Dermis microvascular lymphatic vessel endothelial cell (primary cell): ENCODE results near the gene USP15. TPM values are rescaled to one million over a fixed set of nuclear protein-coding genes. Genes with fewer than 3 reads are reported as not detected.

Experiments
- DNase-seq, 2 donors: peaks; one replicate each; pipeline versions ENCODE4 v3.0.0 to v3.0.0-alpha.2; 2010; ENCODE audit warnings: low read depth in 2 of 2
- total RNA-seq: library from RNA; depleted of rRNA; stranded (reverse); fragments of >200 nt; gene quantifications from 2 replicates; pipeline ENCODE4 v1.2.1, GENCODE V29; 2014

USP15 gene
- total RNA-seq, 1 donor from 2014 or later = 55.6 TPM

DNA sequence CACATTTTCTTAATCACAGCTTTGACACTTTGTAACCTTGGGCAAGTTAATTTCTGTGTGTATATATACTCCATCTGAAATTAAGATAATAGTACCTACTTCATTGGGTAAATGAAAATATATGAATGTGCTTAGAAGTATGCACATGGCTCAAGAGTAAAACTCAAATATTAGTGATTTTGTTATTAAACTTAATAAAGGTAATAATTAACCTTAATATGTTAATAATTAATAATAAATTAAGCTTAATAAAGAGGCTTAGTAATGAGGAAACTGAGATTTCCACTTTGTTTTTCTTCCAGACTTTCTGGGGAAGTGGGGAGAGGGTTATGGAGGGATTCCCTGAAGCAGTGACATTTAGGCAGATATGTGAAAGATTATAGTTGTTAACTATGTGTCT is 19.8 kb downstream of the USP15 start:
- no peak for DNase-seq

DNA sequence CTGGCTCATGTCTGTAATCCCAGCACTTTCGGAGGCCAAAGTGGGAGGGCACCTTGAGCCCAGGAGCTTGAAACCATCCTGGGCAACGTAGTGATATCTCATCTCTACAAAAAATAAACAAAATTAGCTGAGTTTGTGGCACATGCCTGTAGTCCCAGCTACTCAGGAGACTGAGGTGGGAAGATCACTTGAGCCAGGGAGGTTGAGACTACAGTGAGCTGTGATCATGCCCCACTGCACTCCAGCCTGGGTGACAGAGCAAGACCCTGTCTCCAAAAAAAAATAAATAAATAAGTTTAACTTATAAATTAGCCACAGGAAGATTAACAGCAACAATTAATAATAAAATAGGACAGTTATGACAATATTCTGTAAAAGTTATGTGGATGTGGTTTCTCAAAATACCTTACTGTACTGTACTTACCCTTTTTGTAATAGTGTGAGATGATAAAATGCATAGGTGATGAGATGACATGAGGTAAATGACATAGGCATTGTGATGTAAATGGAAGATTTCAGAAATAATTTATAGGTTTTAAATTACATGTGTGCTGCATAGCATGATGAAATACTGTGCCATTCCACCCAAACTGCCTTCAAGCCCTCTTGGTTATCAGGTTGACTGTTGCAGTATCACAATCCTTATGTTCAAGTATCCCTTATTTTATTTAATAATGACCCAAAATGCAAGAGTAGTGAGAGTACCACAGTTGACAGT is 22.0 kb downstream of the USP15 start:
- no peak for DNase-seq

DNA sequence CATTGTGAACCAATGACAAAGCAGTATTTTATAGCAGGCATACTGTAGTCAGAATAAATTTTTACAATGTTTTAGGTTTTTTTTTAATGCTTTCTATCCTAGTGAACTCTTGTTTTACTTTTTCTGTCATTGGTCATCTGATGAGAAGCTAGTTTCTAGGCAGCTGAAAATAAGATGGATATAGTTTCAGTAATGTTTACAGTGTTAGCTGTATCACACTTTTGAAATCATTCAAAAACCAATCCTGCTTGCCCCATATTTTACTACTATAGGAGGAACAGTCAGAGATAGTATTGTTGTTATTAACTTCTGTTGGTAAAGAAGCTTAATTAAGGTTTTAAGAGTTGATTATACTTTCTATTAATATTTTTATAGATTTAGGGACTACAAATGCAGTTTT is 24.5 kb downstream of the USP15 start:
- DNase-seq = no peak

DNA sequence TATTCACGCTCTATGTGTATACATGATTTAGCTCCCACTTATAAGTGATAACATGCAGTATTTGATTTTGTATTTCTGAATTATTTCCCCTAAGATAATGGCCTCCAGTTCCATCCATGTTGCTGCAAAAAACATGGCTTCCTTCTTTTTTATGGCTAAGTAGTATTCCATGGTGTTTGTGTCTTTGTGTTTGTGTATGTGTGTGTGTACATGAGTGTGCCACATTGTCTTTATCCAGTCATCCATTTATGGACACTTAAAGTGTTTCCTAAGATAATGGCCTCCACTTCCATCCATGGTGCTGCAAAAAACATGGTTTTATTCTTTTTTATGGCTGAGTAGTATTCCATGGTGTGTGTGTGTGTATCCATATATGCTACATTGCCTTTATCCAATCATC is 25.1 kb downstream of the USP15 start:
- DNase-seq = no peak

DNA sequence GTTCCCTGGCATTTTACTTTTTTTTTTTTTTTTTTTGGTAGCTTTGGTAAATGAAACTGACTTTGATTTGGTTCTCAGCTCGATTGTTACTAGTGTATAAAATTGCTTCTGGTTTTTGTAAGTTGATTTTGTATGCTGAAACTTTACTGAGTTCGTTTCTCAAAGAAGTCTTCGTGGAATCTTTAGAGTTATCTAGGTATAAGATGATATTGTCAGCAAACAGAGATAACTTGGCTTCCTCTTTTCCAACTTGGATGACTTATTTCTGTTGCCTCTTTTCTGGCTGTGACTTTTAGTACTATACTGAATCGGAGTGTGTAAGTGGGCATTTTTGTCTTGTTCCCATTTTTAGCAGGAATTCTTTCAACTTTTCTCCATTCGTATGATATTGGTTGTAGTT is 28.1 kb downstream of the USP15 start:
- DNase-seq = no peak

DNA sequence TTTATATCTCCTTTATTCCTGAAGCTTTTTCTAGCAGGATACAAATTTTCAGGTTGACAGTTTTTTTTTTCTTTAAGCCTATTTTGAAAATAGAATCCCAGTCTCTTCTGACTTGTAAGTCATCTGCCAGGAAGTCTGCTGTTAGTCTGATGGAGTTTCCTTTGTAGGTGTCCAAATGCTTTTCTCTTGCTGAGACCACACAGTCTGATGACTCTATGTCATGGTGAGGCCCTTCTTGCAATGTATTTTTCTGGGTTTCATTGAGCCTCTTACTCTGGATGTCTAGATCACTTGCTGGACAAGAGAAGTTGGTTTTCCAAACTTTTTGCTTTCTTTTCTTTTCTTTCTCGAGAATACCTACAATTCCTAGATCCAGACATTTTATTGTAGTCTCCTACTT is 30.6 kb downstream of the USP15 start:
- peak in 1 of 2 donors; percentile 3 for DNase-seq

DNA sequence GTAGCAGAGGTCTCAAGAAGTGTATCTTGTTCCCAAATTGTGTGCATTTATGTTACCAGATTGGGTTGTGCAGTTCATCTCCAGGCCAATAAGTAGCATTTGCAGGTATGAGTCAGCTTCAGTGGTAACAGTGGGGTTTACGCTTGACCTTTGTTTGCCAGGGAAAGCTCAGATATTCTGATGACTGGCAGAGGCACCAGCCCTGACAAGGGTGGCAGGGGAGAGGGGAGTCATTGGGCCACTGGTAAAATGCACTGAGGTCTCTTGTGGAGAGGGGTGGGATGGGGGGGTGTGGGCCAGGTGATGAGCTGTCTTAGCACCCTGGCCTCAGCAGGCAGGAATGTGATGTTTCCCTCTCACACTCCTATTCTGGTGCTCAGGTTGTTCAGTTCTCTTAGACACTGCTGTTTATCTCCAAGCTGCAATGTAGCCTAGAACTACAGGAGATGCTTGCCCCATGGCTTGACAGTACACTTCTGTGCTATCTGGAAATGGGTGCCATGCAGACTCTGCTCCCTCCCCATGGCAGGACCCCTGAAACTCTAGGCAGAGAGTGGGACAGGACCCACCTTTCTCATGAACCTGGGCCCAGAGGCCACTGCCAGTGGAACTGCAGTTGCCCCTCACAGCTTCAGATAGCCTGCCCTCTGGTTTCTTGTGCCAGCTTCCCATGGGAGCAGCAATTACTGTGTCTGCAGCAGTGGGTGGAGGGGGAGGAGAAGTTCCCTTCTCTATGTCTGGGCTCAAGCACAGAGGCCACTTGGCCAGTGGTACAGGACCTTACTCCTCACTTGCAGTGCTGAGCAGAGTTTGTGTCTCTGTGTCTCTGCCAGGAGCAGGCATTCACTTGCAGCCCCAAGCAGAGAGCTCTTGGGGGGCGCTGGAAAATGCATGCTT is 31.9 kb downstream of the USP15 start:
- DNase-seq = peak in 1 of 2 donors; percentile 7

DNA sequence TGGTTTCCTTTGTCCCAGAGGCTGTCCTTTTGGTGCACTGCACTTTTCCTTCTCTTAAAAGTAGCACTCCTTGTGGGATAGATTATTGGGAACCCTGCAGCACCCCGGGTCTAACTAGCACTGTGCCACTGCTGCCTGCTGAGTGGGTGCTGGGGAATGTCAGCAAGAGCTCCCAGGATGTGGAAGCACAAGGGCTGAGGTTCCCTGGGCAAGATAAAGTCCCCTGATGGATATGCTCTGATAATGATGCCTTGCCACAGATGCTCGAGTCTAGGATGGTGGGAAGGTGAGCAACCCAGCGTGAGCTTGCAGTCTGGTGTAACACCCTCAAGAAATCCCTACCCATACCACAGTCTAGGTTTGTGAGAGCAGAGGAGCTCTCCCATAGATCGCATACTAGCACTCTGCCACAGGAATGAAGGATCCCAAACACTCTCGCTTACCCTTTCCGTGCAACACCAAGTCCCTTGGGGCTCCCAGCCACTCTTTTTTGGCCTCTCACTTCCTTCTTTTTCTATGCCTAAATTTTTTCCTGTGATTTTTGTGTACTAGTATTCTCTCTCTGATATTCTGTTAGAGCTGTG is 32.6 kb downstream of the USP15 start:
- DNase-seq = no peak

DNA sequence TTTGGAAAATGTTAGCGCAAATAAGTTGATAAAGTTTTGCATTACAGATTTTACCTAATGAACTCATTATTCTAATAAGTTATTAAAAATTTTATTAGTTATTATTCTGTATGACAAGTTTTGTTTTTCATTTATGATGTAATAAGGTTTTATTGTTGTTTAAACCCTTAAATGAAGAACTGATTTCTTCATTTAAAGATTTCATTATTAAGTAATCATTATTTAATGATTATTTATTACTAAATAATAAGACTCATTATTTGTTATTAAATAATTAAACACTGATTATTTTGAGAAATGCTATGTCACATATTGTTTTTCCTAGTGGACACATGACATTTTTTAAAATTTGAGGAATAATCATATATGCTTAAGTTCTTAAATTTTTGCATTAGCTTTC is 34.2 kb downstream of the USP15 start:
- no peak for DNase-seq

DNA sequence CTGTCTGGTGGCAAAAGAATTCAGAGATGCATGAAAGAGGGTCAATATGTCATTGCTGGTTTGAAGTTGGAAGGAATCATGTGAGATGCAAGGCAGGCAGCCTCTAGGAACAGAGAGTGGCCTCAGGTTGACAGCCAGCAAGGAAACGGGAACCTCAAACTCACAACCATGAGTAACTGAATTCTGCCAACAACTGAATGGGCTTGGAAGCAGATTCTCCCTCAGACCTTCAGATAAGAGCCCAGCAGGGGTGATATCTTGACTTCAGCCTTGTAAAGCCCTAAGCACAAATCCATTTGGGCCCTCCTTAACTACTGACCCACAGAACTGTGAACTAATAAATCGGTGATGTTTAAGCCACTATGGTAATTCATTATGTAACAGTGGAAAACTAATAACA is 35.8 kb downstream of the USP15 start:
- no peak for DNase-seq

DNA sequence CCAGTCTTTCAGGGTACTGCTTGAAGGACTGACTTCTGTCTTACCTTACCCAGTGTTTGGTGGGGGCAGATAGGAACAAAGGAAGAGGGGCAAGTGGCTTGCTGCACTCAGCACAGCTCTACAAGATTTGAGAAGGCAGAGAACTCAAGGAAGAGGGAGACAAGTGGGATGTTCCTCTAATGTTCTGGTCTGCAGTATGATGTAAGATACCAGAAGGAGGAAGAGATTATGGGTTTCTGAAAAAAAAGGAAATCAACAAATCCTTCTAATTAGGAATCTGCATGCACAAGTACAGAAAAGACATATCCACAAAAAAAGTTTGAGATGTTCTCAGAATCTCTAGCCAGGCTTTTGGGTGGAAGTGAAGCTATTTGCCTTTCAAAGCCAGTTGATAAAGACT is 37.1 kb downstream of the USP15 start:
- no peak for DNase-seq

DNA sequence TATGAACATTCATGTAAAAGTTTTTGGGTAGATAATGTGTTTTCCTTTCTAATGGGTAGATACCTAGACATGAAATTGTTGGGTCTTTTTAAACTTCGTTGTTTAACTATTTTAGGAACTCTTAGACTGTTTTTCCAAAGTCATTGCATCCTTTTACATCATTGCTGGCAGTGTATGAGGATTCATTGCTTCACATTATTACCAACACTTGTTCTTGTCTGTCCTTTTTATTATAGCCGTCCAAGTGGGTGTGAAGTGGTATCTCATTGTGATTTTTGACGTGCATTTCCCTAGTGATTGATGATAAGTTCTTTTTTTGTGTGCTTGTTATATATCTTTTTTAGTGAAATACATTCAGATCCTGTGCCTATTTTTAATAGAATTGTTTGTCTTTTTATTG is 39.4 kb downstream of the USP15 start:
- no peak for DNase-seq

DNA sequence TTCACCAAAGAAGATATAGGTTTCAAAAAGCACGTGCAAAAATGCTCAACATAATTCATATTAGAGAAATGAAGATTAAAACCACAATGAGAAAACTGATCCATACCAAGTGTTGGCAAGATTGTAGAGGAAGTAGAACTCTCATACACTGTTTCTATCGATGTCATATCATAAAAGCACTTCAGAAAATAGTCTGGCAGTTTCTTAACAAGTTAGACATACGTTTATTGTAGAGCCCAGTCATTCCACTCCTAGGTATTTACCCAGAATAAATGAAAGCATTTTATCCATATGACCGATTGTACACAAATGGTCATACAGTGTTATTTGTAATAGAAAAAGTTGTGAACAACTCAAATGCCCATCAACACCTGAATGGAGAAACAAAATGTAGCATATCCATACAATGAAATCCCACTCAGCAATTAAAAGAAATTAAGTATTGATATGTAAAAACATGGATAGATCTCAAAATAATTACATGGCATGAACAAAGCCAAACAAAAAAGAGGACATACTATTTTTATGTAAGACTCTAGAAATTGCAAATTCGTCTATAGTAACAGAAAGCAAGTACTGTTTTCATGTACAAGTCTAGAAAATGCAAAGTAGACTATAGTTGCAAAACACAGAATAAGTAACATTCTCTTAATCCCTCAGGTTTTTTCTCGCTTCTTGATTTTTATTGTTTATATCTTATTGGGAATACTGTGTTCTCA is 41.0 kb downstream of the USP15 start:
- DNase-seq = no peak

DNA sequence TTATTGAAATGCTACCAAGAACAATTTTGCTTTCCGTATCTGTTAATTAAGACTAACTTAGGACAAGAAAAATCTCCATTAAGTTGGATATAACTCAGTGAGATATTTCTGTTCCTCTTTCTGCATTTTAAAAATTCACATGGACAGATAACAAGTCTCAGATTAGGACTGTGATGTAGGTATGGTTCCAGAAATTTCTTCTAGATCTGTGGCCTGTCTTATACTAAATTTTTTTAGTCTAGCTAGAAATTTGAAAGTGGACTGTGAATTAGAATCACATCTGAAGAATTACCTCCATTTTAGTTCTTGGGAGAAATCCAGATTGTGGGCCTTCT is 41.6 kb downstream of the USP15 start:
- no peak for DNase-seq

DNA sequence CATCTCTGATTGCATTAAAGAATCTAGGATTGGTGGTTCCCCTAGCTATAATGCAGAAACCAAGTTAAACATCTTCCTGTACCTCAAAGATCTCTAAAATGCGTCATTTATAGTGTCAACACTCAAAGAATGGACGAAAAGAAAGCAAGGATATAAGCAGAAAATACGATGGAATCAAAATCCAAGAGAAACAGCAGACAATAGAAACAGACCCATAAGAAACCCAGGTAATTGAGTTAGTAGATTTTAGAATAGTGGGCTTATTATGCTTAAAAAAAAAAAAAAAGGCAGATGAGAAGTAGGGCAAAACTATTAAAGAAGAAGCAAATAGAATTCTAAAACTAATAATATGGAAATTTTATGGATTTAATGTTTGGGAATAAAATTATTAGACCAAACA is 44.4 kb downstream of the USP15 start:
- DNase-seq = no peak

DNA sequence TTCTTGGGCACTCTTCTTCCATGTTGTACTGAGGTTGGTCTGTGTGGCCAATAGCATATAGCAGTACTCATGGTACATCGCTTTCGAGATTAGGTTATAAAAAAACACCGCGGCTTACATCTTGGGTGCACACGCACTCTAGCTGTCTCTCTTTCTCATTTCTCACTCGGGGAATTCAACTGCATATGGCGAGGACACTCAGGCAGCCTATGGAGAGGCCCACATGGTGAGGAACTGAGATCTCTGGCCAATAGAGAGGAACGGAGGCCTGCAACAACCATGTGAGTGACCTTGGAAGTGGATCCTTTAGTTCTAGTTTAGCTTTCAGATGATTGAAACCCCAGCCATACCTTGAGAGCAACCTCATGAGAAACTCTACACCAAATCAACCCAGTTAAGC is 45.6 kb downstream of the USP15 start:
- DNase-seq = no peak

DNA sequence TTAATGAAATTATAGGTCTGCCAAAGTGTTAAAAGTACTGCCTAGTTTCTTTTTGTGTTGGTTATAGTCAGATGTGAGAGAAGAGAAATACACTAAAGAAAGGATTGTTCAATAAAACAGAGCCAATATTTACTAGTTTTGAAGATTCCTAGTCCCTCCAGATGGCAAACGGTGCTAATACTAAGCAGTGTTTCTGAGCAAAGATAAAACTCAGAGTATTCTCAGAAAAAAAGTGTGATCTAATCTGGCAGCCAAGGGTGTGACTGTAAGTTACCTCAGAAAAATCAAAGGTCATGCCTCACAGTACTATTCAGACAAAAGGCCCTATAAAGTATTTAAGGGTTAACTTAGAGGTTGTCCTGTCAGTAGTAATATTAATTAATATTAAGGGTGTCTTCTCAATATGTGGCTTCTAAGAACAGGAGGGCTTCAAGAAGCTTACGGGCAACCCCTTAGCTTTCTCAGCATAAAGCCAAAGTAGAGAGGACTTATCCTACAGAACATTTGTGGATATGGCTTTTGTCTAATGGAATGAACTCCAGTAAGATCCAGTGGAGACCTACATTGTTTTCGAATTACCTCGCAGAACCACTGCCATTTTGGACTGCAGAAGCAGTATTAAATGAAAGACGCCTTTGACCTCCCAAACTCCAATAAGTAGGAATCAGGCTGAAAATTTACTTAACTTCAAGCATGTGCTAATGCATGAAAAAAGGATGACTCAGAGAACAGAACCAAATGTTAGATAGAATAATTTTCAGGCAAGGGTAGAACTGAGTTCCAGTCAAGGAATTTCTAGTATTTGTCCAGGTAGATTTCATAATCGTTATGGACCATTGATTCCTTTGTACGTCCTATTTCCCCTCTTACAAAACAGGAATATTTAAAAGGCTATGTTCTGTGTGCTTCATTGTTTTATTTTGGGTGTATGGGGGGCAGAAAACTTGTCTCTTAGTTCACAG is 46.6 kb downstream of the USP15 start:
- no peak for DNase-seq

DNA sequence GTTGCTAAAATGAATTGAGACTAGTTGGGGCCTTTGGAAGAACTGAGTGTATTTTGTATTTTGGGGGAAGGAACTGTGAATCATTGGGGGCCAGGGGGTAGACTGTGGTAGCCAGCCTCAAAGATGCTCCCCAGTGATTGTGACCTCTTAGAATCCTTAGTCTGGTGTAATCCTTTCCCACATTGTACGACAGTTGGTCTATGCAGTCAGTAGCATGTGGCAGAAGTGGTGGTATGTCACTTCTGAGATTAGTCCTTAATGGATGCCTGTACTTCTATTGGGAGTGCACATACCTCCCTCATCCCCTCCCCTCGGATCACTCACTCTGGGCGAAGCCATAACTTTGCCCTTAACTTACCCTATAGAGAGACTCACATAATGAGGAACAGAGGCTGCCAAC is 48.0 kb downstream of the USP15 start:
- DNase-seq = no peak

DNA sequence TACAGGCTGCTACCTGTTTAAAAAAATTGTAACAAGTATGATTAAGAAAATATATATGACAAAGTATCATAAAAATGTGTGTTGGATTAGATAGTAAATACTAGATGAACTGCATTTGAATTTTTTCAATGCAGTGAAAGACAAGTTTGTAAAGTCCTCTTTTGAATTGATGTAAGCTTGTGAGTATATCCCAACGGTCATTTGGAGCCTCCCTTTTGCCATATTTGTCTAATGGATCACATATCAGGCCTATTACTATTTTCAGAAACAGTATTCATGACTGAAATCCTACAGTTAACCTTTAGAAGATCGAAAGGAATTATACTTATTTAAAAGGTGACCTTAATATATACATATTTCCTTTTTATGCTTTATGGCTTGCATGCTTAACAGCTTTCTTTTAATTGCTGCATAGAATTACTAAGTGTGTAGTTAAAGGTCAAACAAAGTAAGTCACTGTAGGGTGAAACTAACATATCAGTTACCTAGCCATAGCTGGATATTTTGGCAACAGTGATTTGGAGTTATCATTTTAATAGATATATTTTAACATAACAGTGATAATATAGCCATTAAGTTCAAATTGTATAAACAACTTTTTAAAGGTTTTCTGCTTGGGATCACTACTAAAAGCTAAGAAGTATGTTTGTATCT is 53.6 kb downstream of the USP15 start:
- DNase-seq = no peak

DNA sequence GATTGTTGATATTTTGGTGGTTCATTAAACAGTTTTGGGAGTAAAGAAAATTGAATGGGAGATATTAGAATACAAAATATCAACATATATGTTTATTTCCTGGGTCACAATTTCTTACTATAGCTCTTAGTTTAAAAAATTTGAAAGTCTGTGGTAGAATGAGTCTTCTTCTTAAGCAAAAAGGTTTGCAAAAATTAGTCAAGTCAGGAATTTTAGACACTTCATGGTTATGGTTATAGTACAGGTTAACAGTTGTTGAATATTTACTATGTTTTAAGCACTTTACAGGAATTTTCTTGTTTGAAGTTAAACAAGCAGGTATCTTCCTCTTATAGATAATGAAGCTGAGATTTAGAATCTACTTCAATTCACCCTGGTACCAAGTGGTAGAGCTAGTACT is 56.8 kb downstream of the USP15 start:
- DNase-seq = no peak
